H1 (cell line): Measurements from ENCODE around the gene TEDC1. TPM values are rescaled to one million over a fixed set of nuclear protein-coding genes. Genes with fewer than 3 reads are reported as not detected.

Experiments
- CTCF ChIA-PET: fragments of 300-600 bp; sonication (Branson Sonifier 250); formaldehyde crosslinking; loops from one replicate; lab custom pipeline; 2021; ENCODE audit not compliant: partially characterized antibody; lab: Charles Lee
- POLR2A ChIA-PET: fragments of 300-600 bp; sonication (Branson Sonifier 250); formaldehyde crosslinking; loops from one replicate; lab custom pipeline; 2021; ENCODE audit warnings: inconsistent platforms; ENCODE audit not compliant: partially characterized antibody; lab: Charles Lee
- DNase-seq, 2 experiments: peaks; one replicate each; pipeline versions ENCODE4 v3.0.0 to v3.0.0-alpha.2; 2010 to 2022; ENCODE audit warnings: low spot score in 2 of 2, low read depth in 1 of 2, mixed read lengths in 1 of 2
- FAIRE-seq: peaks from 2 replicates; lab custom pipeline; 2011; peaks lifted over from hg19 to GRCh38; lab: Jason Lieb, UNC
- H2AFZ ChIP-seq: 2 replicates; pipeline ENCODE4 v1.8.1; 2012; ENCODE audit warnings: low read length, inconsistent platforms
- H2AK5ac ChIP-seq: 2 replicates; pipeline ENCODE4 v1.6.1; 2013; ENCODE audit warnings: low read depth, low read length
- H2BK120ac ChIP-seq: replicated peaks from 2 replicates; pipeline ENCODE3; 2013; ENCODE audit warnings: low read depth, low read length, inconsistent platforms
- H2BK12ac ChIP-seq: 2 replicates; pipeline ENCODE4 v1.6.1; 2013; ENCODE audit warnings: low read depth, low read length
- H2BK15ac ChIP-seq: 2 replicates; pipeline ENCODE4 v1.6.1; 2013; ENCODE audit warnings: low read length
- H2BK20ac ChIP-seq: 2 replicates; pipeline ENCODE4 v1.6.1; 2013; ENCODE audit warnings: low read length
- H2BK5ac ChIP-seq: 2 replicates; pipeline ENCODE4 v1.6.1; 2013; ENCODE audit warnings: low read depth, low read length
- H3K14ac ChIP-seq: 2 replicates; pipeline ENCODE4 v1.6.1; 2013; ENCODE audit warnings: inconsistent platforms; ENCODE audit not compliant: insufficient read length
- H3K18ac ChIP-seq: 2 replicates; pipeline ENCODE4 v1.6.1; 2013; ENCODE audit warnings: low read length; ENCODE audit errors: extremely low read depth
- H3K23ac ChIP-seq: 2 replicates; pipeline ENCODE4 v1.6.1; 2013; ENCODE audit warnings: inconsistent platforms; ENCODE audit not compliant: insufficient read length
- H3K23me2 ChIP-seq: 2 replicates; pipeline ENCODE4 v1.6.1; 2013; ENCODE audit warnings: low read depth, low read length
- H3K27ac ChIP-seq: 2 replicates; pipeline ENCODE4 v1.6.1; 2011; ENCODE audit warnings: low read depth, low read length, inconsistent platforms
- H3K27me3 ChIP-seq, 4 experiments: replicated peaks in 1 of 4; 1 replicate in 1 of 4; 2 replicates in 3 of 4; pipeline versions ENCODE4 v1.6.1 to v1.8.1; 2011 to 2013; ENCODE audit warnings: low read length in 3 of 4, mild to moderate bottlenecking in 3 of 4, inconsistent platforms in 2 of 4, mixed read lengths in 2 of 4, moderate library complexity in 1 of 4; ENCODE audit not compliant: control insufficient read depth in 3 of 4, insufficient read depth in 3 of 4; ENCODE audit errors: extremely low read depth in 1 of 4
- H3K36me3 ChIP-seq, 4 experiments: 2 replicates each; pipeline versions ENCODE4 v1.6.1 to v1.8.1; 2011 to 2013; ENCODE audit warnings: mild to moderate bottlenecking in 4 of 4, low read length in 3 of 4, moderate library complexity in 2 of 4, control low read depth in 1 of 4, inconsistent platforms in 1 of 4; ENCODE audit not compliant: insufficient read depth in 4 of 4, control insufficient read depth in 2 of 4
- H3K4ac ChIP-seq: replicated peaks from 2 replicates; pipeline ENCODE3; 2013; ENCODE audit warnings: low read length, low read depth, mixed read lengths, inconsistent platforms; ENCODE audit not compliant: insufficient read length
- H3K4me1 ChIP-seq, 4 experiments: replicated peaks in 1 of 4; 1 replicate in 1 of 4; 2 replicates in 3 of 4; pipeline versions ENCODE4 v1.6.1 to v1.8.1; 2011 to 2013; ENCODE audit warnings: low read length in 3 of 4, inconsistent platforms in 2 of 4, mixed read lengths in 1 of 4; ENCODE audit not compliant: insufficient read depth in 4 of 4, control insufficient read depth in 3 of 4
- H3K4me2 ChIP-seq, 2 experiments: 2 replicates each; pipeline versions ENCODE4 v1.6.1 to v1.8.1; 2011 to 2013; ENCODE audit warnings: low read depth in 2 of 2, low read length in 2 of 2, control low read depth in 1 of 2, inconsistent platforms in 1 of 2, mild to moderate bottlenecking in 1 of 2; ENCODE audit not compliant: insufficient read depth in 1 of 2
- H3K4me3 ChIP-seq, 4 experiments: fragments of 200-600, 300-600 bp in 1 of 4; sonication (generic), shearing (Covaris generic), sonication (Bioruptor Twin) in 1 of 4; 2 replicates each; pipeline versions ENCODE4 v1.5.1 to v1.8.1; 2011 to 2016; ENCODE audit warnings: low read length in 4 of 4, low read depth in 3 of 4, control low read depth in 2 of 4, inconsistent platforms in 2 of 4, mild to moderate bottlenecking in 2 of 4, mixed read lengths in 1 of 4, moderate library complexity in 1 of 4; ENCODE audit not compliant: insufficient read depth in 2 of 4; ENCODE audit errors: extremely low read depth in 1 of 4
- H3K56ac ChIP-seq: replicated peaks from 2 replicates; pipeline ENCODE3; 2013; ENCODE audit warnings: low read depth, mild to moderate bottlenecking, mixed read lengths, low read length, inconsistent platforms; ENCODE audit not compliant: insufficient read length
- H3K79me1 ChIP-seq: 2 replicates; pipeline ENCODE4 v1.6.1; 2013; ENCODE audit warnings: low read depth, low read length, control low read depth
- H3K79me2 ChIP-seq, 2 experiments: 2 replicates each; pipeline versions ENCODE4 v1.6.1 to v1.8.1; 2012 to 2013; ENCODE audit warnings: low read length in 2 of 2, mild to moderate bottlenecking in 2 of 2, inconsistent platforms in 1 of 2; ENCODE audit not compliant: insufficient read depth in 2 of 2, control insufficient read depth in 1 of 2
- H3K9ac ChIP-seq, 4 experiments: replicated peaks in 1 of 4; 1 replicate in 1 of 4; 2 replicates in 3 of 4; pipeline versions ENCODE4 v1.6.1 to v1.8.1; 2011 to 2013; ENCODE audit warnings: low read depth in 3 of 4, low read length in 3 of 4, control low read depth in 2 of 4, mild to moderate bottlenecking in 2 of 4, moderate library complexity in 2 of 4, inconsistent platforms in 1 of 4; ENCODE audit errors: extremely low read depth in 1 of 4
- H3K9me3 ChIP-seq, 2 experiments: 2 replicates each; pipeline versions ENCODE4 v1.6.1 to v1.8.1; 2012 to 2013; ENCODE audit warnings: mild to moderate bottlenecking in 2 of 2, moderate library complexity in 2 of 2, control low read depth in 1 of 2, inconsistent platforms in 1 of 2, low read depth in 1 of 2, low read length in 1 of 2, mixed read lengths in 1 of 2; ENCODE audit not compliant: insufficient read depth in 2 of 2
- H4K20me1 ChIP-seq, 2 experiments: replicated peaks in 1 of 2; 2 replicates each; pipeline versions ENCODE3 to v1.8.1; 2011 to 2013; ENCODE audit warnings: inconsistent platforms in 2 of 2, low read length in 2 of 2, mild to moderate bottlenecking in 1 of 2; ENCODE audit not compliant: insufficient read depth in 2 of 2, control insufficient read depth in 1 of 2
- H4K5ac ChIP-seq: 2 replicates; pipeline ENCODE4 v1.6.1; 2013; ENCODE audit warnings: low read length, low read depth, mixed read lengths, inconsistent platforms; ENCODE audit not compliant: insufficient read length
- H4K8ac ChIP-seq: 2 replicates; pipeline ENCODE4 v1.8.0; 2013; ENCODE audit warnings: mild to moderate bottlenecking, moderate library complexity, low read length, inconsistent platforms; ENCODE audit not compliant: insufficient read depth; ENCODE audit errors: extremely low read depth
- H4K91ac ChIP-seq: replicated peaks from 2 replicates; pipeline ENCODE3; 2013; ENCODE audit warnings: low read length, mixed read lengths, inconsistent platforms; ENCODE audit not compliant: insufficient read length
- ASH2L ChIP-seq: fragments of 200-600, 300-600 bp; sonication (generic); IDR thresholded peaks from one replicate; pipeline ENCODE4 v1.7.1; 2017; ENCODE audit warnings: low read length
- ATF3 ChIP-seq: IDR thresholded peaks from 2 replicates; pipeline ENCODE4 v1.6.1; 2011; ENCODE audit warnings: low read depth, mild to moderate bottlenecking, low read length; ENCODE audit not compliant: insufficient read depth
- KDM4A ChIP-seq: IDR thresholded peaks from one replicate; pipeline ENCODE4 v1.7.1; 2012; ENCODE audit warnings: low read depth, mild to moderate bottlenecking, moderate library complexity, low read length, inconsistent platforms; ENCODE audit not compliant: severe bottlenecking
- KDM5A ChIP-seq: fragments of 200-600 bp; IDR thresholded peaks from 2 replicates; pipeline ENCODE4 v1.7.1; 2012; ENCODE audit warnings: mild to moderate bottlenecking, low read length, inconsistent platforms, mixed read lengths
- MAFK ChIP-seq: IDR thresholded peaks from 2 replicates; pipeline ENCODE4 v1.6.1; 2012; ENCODE audit warnings: low read depth, mild to moderate bottlenecking, improper control_type of control experiment, low read length
- MAX ChIP-seq: IDR thresholded peaks from 2 replicates; pipeline ENCODE4 v1.6.1; 2012; ENCODE audit warnings: inconsistent platforms
- NANOG ChIP-seq: IDR thresholded peaks from 2 replicates; pipeline ENCODE4 v1.6.1; 2011; ENCODE audit warnings: low read length, low read depth, mild to moderate bottlenecking, inconsistent platforms; ENCODE audit not compliant: insufficient read depth, poor library complexity, severe bottlenecking
- RNF2 ChIP-seq: fragments of 200-900, 300-1000 bp; sonication (generic); IDR thresholded peaks from 2 replicates; pipeline ENCODE4 v1.7.1; 2016; ENCODE audit warnings: borderline replicate concordance, low read depth, mild to moderate bottlenecking, antibody characterized with exemption, low read length; ENCODE audit not compliant: poor library complexity, severe bottlenecking; ENCODE audit errors: missing control alignments
- SIRT6 ChIP-seq: IDR thresholded peaks from one replicate; pipeline ENCODE4 v1.7.1; 2012; ENCODE audit warnings: low read length, inconsistent platforms
- TBP ChIP-seq: IDR thresholded peaks from 2 replicates; pipeline ENCODE4 v1.6.1; 2011; ENCODE audit warnings: low read depth, low read length, improper control_type of control experiment
- WGBS, 2 experiments: shearing (Covaris generic) in 1 of 2; methylation state at CpG; one replicate each; pipeline versions ENCODE4 v1.1.6 to v1.1.7; 2013 to 2015; ENCODE audit warnings: low lambda C conversion rate in 2 of 2, mixed read lengths in 2 of 2, inconsistent platforms in 1 of 2, low coverage in 1 of 2, missing lambda C conversion rate in 1 of 2; ENCODE audit not compliant: insufficient replicate concordance in 2 of 2, insufficient coverage in 1 of 2, insufficient read length in 1 of 2; ENCODE audit errors: extremely low coverage in 1 of 2, missing lambda C conversion rate in 1 of 2; 5-methylcytosine and 5-hydroxymethylcytosine counted together
- polyA plus RNA-seq, 7 experiments: library from polyadenylated mRNA; depleted of rRNA in 3 of 7; stranded (reverse) in 5 of 7; unstranded in 2 of 7; fragments of >200 nt in 5 of 7; fragments of 200-250 nt in 2 of 7; gene quantifications; 1 replicate in 5 of 7; 2 replicates in 1 of 7; 4 replicates in 1 of 7; pipeline versions ENCODE4 v1.2.1 to v1.2.3, GENCODE V29; 2011 to 2013; ENCODE audit warnings: missing spikeins in 2 of 7, mixed read lengths in 2 of 7
- total RNA-seq: library from RNA; stranded (reverse); fragmentation: NEBNext Ultra II Directional; extraction: Animal tissue kit (Norgen Biotek cat#: 25700); gene quantifications from 2 replicates; pipeline ENCODE4 v1.2.1, GENCODE V29; 2021

The TEDC1 gene
- total and polyA plus RNA-seq, 2 of the 8 experiments (the other 6 are each of a cell fraction or from before 2014, with no cell fraction given), result 5.6 to 14.8 TPM

GRCh38 chr14:105528586-105529318, 37.7 kb downstream of the TEDC1 start:
- H3K4me2 ChIP-seq, result peak overlapping the region in 1 of 2 experiments; percentile 46; a peak in 2 of 4 replicates
- no peak overlapping the region for H3K18ac ChIP-seq
- H3K4me1 ChIP-seq, result peaks cover 0 to 4% (median 0%) of the 10 kb centered on the region in 4 experiments; a peak in 3 of 7 replicates
- H3K23ac ChIP-seq, result no peak overlapping the region
- no peak overlapping the region for H2AK5ac ChIP-seq
- no peaks in the 10 kb centered on the region; a peak in 1 of 8 replicates for H3K36me3 ChIP-seq
- no peaks in the 10 kb centered on the region for H3K79me2 ChIP-seq
- no peak overlapping the region for H2BK120ac ChIP-seq
- no peak overlapping the region; the same call in 1 of the 2 replicates for H2AFZ ChIP-seq
- no peak overlapping the region for H3K27ac ChIP-seq
- FAIRE-seq (no peak), DNase-seq (no peak)
- H3K56ac ChIP-seq, result no peak overlapping the region
- no peaks in the 10 kb centered on the region; the same call in 1 of the 2 replicates for H3K23me2 ChIP-seq
- no peaks in the 10 kb centered on the region for H3K79me1 ChIP-seq
- H3K4me3 ChIP-seq, result peak overlapping the region in 1 of 4 experiments; percentile 59; a peak in 2 of 8 replicates
- H3K14ac ChIP-seq, result no peak overlapping the region
- no peak overlapping the region for H3K4ac ChIP-seq
- H4K5ac ChIP-seq, result no peak overlapping the region
- whole genome bisulfite sequencing, 2 experiments, result 86% methylated on average over 27 of the region's 89 CpGs; no CpG with 5 or more reads in 1 of the 2 experiments
- H2BK15ac ChIP-seq, result no peak overlapping the region
- peaks cover 9 to 37% (median 25%) of the 10 kb centered on the region in 4 experiments for H3K27me3 ChIP-seq
- no peak overlapping the region for H2BK5ac ChIP-seq
- no peak overlapping the region for H3K9ac ChIP-seq
- H2BK12ac ChIP-seq, result no peak overlapping the region
- H2BK20ac ChIP-seq, result no peak overlapping the region
- H4K8ac ChIP-seq, result no peak overlapping the region
- H4K20me1 ChIP-seq, result no peaks in the 10 kb centered on the region
- POLR2A ChIA-PET, result no interaction called here
- CTCF ChIA-PET, result interaction anchor here (1.0 to 1.3 kb wide), 6 partner anchors 9 to 57 kb away, joined by 3 to 5 read pairs (median 4); no protein-coding TSS in a partner anchor
- H3K9me3 ChIP-seq, result peaks cover 3 to 51% of the 10 kb centered on the region in 2 experiments; a peak in 3 of 4 replicates
- H4K91ac ChIP-seq, result no peak overlapping the region
- TF ChIP-seq RNF2, result peak; percentile 24
- no peak for TF ChIP-seq NANOG
- no peak for TF ChIP-seq SIRT6
- peak; percentile 9 for TF ChIP-seq ASH2L
- no peak; the same call in 1 of the 2 replicates for TF ChIP-seq MAX
- TF ChIP-seq KDM5A, result no peak
- TF ChIP-seq ATF3, result no peak
- no peak for TF ChIP-seq TBP
- no peak for TF ChIP-seq KDM4A
- no peak for TF ChIP-seq MAFK
